Endothelial cell (in vitro differentiated cells): ENCODE data around the gene MAD1L1. TPM values are rescaled to one million over a fixed set of nuclear protein-coding genes. Genes with fewer than 3 reads are reported as not detected.

Experiments used
- DNase-seq: peaks from one replicate; pipeline ENCODE4 v3.0.0; 2021; ENCODE audit warnings: low spot score
- H3K27ac Mint-ChIP-seq: one replicate; pipeline ENCODE4 v1.8.0; 2021; ENCODE audit warnings: mixed read lengths, inconsistent platforms; ENCODE audit not compliant: unreplicated experiment
- H3K27me3 Mint-ChIP-seq: one replicate; pipeline ENCODE4 v1.8.0; 2021; ENCODE audit warnings: mild to moderate bottlenecking, moderate library complexity, mixed read lengths, inconsistent platforms; ENCODE audit not compliant: unreplicated experiment
- H3K36me3 Mint-ChIP-seq: one replicate; pipeline ENCODE4 v1.8.0; 2021; ENCODE audit warnings: mild to moderate bottlenecking, low read depth, mixed read lengths, inconsistent platforms; ENCODE audit not compliant: unreplicated experiment
- H3K4me1 Mint-ChIP-seq: one replicate; pipeline ENCODE4 v1.8.0; 2021; ENCODE audit warnings: mild to moderate bottlenecking, mixed read lengths, inconsistent platforms; ENCODE audit not compliant: unreplicated experiment
- H3K4me3 Mint-ChIP-seq: one replicate; pipeline ENCODE4 v1.8.0; 2021; ENCODE audit warnings: mild to moderate bottlenecking, mixed read lengths, inconsistent platforms; ENCODE audit not compliant: unreplicated experiment
- H3K9me3 Mint-ChIP-seq: one replicate; pipeline ENCODE4 v1.8.0; 2021; ENCODE audit warnings: mixed read lengths, inconsistent platforms; ENCODE audit not compliant: unreplicated experiment
- total RNA-seq: library from RNA; stranded (reverse); fragmentation: NEBNext Ultra II Directional; extraction: Animal tissue kit (Norgen Biotek cat#: 25700); gene quantifications from one replicate; pipeline ENCODE4 v1.2.1, GENCODE V29; 2021; ENCODE audit not compliant: unreplicated experiment
- TF ChIP-seq, protein P1 (sequence below): fragments of 200-600 bp; sonication (generic); IDR thresholded peaks from one replicate; pipeline ENCODE4 v1.5.0; 2021; ENCODE audit warnings: antibody characterized with exemption; ENCODE audit not compliant: unreplicated experiment

The MAD1L1 gene
- total RNA-seq, 1 donor from 2014 or later = 43.3 TPM

DNA sequence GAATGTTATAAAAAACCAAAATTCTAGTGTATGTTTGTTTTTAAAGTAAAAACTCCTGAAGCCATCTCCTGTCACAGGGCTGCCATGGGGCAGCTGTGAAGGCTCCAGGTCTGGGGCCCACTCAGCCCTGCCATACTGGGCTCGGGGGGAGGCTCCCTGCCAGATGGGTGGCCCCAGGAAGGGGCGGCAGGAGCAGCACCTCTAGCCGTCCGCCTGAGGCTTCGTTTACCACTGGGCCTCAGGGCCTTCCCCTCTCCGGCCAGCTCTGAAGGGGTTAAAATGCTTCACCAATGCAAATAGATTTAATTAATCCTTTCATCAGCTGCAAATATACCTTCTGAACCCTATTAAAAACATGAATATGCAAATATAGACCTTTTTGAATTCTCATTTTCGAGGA, 423.7 kb downstream of the MAD1L1 start:
- no peak overlapping the region for H3K27ac Mint-ChIP-seq
- no peaks in the 10 kb centered on the region for H3K4me1 Mint-ChIP-seq
- no peaks in the 10 kb centered on the region for H3K36me3 Mint-ChIP-seq
- TF ChIP-seq, protein P1, sequence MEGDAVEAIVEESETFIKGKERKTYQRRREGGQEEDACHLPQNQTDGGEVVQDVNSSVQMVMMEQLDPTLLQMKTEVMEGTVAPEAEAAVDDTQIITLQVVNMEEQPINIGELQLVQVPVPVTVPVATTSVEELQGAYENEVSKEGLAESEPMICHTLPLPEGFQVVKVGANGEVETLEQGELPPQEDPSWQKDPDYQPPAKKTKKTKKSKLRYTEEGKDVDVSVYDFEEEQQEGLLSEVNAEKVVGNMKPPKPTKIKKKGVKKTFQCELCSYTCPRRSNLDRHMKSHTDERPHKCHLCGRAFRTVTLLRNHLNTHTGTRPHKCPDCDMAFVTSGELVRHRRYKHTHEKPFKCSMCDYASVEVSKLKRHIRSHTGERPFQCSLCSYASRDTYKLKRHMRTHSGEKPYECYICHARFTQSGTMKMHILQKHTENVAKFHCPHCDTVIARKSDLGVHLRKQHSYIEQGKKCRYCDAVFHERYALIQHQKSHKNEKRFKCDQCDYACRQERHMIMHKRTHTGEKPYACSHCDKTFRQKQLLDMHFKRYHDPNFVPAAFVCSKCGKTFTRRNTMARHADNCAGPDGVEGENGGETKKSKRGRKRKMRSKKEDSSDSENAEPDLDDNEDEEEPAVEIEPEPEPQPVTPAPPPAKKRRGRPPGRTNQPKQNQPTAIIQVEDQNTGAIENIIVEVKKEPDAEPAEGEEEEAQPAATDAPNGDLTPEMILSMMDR = no peak
- no peaks in the 10 kb centered on the region for H3K27me3 Mint-ChIP-seq
- H3K4me3 Mint-ChIP-seq = no peak overlapping the region
- H3K9me3 Mint-ChIP-seq = no peaks in the 10 kb centered on the region
- DNase-seq = no peak

DNA sequence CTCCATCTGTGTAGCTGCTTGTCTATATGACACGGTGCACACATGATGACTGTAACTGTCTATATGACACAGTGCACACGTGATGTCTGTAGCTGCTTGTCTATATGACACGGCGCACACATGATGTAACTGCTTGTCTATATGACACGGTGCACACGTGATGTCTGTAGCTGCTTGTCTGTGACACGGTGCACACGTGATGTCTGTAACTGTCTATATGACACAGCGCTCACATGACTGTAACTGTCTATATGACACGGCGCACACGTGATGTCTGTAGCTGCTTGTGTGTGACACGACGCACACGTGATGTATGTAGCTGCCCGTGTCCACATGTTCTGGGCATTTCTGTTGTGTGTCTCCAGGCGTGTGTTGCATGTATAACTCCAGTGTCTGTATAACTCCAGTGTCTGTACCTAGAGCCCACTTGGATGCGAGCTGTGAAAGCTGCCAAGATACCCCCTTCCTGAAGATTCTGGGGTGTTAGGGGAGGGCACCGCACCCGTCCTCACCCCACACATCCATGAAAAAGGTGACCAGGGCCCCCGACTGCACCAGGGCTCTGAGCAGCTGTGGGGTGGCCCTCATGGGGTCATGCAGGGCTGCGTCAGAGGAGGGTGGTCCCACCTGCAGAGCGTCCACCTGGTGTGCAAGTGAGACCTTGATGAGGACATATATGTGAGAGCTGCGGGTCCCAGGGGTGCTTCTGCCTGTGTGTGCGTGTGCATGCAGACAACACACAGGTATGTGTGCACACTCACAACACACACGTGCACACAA, 424.7 kb downstream of the MAD1L1 start:
- Mint-ChIP-seq H3K4me3 (no peak overlapping the region), H3K36me3 (peaks cover 4% of the 10 kb centered on the region), H3K27me3 (peaks cover 1% of the 10 kb centered on the region), H3K9me3 (peaks cover 5% of the 10 kb centered on the region), H3K4me1 (no peaks in the 10 kb centered on the region), H3K27ac (no peak overlapping the region)
- TF ChIP-seq, protein P1 = no peak
- DNase-seq = no peak

GRCh38 chr7:1806354-1806753, 426.4 kb downstream of the MAD1L1 start:
- Mint-ChIP-seq H3K9me3 (peaks cover 5% of the 10 kb centered on the region), H3K4me1 (no peaks in the 10 kb centered on the region), H3K27ac (no peak overlapping the region), H3K36me3 (peaks cover 7% of the 10 kb centered on the region), H3K4me3 (no peak overlapping the region), H3K27me3 (peaks cover 1% of the 10 kb centered on the region)
- DNase-seq = no peak
- TF ChIP-seq, protein P1 = no peak

DNA sequence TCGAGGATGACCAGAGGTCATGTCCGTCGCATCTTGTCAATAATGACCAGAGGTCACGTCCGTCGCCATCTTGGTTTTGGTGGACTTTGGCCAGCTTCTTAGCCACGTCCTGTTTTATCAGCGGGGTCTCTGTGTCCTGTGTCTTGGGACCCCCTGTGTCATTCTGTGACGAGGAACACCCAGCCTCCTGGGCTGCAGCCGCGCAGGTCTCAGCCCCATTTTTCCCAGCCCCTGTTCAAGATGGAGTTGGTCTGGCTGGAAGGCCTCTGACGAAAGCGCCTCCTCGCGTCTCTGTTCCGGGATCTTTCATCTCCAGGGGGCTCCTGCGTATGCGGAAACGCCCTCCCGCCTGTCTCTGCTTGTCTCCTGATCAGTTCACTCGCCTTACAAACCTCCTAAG, 428.4 kb downstream of the MAD1L1 start:
- Mint-ChIP-seq H3K4me3 (no peak overlapping the region), H3K27me3 (peaks cover 1% of the 10 kb centered on the region), H3K36me3 (peaks cover 7% of the 10 kb centered on the region), H3K9me3 (peaks cover 5% of the 10 kb centered on the region), H3K27ac (no peak overlapping the region), H3K4me1 (no peaks in the 10 kb centered on the region)
- no peak for DNase-seq
- TF ChIP-seq, protein P1 = no peak

DNA sequence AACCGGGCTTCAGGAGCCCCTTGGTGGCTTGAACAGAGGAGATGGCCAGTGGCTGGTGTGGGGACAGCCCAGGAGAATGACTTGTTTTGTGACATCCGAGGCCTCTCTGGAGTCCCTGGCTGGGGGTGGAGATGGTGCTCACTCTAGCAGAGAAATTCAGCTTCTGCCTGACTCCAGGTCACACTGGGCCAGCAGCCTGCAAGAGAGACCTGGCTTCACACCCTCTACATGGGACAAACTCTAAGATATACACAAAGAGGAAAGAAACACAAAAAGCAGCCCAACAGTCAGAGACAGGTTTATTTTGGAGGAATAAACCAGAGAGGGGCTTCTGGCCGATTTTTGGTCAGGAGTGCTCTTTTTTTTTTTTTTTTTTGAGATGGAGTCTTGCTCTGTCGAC, 429.8 kb downstream of the MAD1L1 start:
- no peak for DNase-seq
- no peak overlapping the region for H3K27ac Mint-ChIP-seq
- H3K36me3 Mint-ChIP-seq = peaks cover 7% of the 10 kb centered on the region
- peaks cover 5% of the 10 kb centered on the region for H3K9me3 Mint-ChIP-seq
- H3K4me1 Mint-ChIP-seq = no peaks in the 10 kb centered on the region
- TF ChIP-seq, protein P1 = no peak
- peaks cover 1% of the 10 kb centered on the region for H3K27me3 Mint-ChIP-seq
- H3K4me3 Mint-ChIP-seq = no peak overlapping the region
